ENCODE results near the gene MBNL1. TPM values are rescaled to one million over a fixed set of nuclear protein-coding genes. Genes with fewer than 3 reads are reported as not detected.

MBNL1 gene
- total RNA-seq, 1 donor from 2014 or later = 79.5 TPM

DNA sequence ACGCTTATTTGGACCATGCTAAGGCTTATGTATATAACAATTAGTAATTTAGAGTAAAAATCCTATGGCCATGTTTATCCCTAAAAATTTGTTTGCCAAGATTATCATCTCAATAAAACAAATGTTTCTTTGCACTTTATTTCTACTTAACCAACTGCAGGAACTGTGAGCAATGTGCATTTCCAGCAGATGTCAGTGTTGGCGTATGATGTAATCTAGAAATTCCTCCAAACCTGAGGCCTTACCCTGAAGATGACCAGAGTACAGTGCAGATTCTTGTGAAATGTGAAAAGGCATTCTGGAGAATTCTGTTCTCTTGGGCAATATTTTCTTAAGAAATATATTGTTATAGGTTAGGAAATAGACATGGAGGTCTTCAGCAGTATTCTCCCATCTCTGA is 205.9 kb downstream of the MBNL1 start:
- TF ChIP-seq, protein P1, sequence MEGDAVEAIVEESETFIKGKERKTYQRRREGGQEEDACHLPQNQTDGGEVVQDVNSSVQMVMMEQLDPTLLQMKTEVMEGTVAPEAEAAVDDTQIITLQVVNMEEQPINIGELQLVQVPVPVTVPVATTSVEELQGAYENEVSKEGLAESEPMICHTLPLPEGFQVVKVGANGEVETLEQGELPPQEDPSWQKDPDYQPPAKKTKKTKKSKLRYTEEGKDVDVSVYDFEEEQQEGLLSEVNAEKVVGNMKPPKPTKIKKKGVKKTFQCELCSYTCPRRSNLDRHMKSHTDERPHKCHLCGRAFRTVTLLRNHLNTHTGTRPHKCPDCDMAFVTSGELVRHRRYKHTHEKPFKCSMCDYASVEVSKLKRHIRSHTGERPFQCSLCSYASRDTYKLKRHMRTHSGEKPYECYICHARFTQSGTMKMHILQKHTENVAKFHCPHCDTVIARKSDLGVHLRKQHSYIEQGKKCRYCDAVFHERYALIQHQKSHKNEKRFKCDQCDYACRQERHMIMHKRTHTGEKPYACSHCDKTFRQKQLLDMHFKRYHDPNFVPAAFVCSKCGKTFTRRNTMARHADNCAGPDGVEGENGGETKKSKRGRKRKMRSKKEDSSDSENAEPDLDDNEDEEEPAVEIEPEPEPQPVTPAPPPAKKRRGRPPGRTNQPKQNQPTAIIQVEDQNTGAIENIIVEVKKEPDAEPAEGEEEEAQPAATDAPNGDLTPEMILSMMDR (IDR thresholded peaks at IDR 0.05; ENCODE audit: insufficient read depth, low read length, severe bottlenecking) = peak; percentile 39
- DNase-seq (ENCODE audit: low read depth) (peak; percentile 67), FAIRE-seq (no peak)
- H3K36me3 ChIP-seq (ENCODE audit: control insufficient read depth, insufficient read depth, low read length) = no peaks in the 10 kb centered on the region
- H3K4me3 ChIP-seq (ENCODE audit: low read depth, low read length) = no peak overlapping the region
- no peaks in the 10 kb centered on the region for H3K27me3 ChIP-seq (ENCODE audit: control insufficient read depth, insufficient read depth, low read length)

DNA sequence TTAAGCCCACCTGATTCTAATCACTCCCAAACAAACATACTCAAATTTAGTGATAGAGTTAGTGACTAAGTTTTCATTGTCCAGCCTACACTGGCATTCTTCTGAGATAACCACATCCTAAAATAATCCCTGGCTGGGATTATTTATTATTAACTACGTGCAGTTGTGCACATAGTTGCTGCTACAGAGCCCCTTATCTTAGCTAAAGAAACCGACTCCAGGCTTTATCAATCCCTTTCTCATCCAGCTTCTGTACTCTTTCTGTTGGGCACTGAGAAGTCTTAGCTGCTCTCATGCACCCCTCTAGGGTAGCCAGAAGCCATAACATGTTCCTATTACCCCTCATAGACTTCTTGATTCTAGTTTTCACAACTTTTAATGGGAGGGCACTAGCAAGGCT is 208.7 kb downstream of the MBNL1 start:
- Histone ChIP-seq H3K36me3 (ENCODE audit: control insufficient read depth, insufficient read depth, low read length) (no peaks in the 10 kb centered on the region), H3K27me3 (ENCODE audit: control insufficient read depth, insufficient read depth, low read length) (no peaks in the 10 kb centered on the region), H3K4me3 (ENCODE audit: low read depth, low read length) (no peak overlapping the region)
- DNase-seq (ENCODE audit: low read depth) (no peak), FAIRE-seq (no peak)
- TF ChIP-seq, protein P1 (IDR thresholded peaks at IDR 0.05; ENCODE audit: insufficient read depth, low read length, severe bottlenecking) = no peak

DNA sequence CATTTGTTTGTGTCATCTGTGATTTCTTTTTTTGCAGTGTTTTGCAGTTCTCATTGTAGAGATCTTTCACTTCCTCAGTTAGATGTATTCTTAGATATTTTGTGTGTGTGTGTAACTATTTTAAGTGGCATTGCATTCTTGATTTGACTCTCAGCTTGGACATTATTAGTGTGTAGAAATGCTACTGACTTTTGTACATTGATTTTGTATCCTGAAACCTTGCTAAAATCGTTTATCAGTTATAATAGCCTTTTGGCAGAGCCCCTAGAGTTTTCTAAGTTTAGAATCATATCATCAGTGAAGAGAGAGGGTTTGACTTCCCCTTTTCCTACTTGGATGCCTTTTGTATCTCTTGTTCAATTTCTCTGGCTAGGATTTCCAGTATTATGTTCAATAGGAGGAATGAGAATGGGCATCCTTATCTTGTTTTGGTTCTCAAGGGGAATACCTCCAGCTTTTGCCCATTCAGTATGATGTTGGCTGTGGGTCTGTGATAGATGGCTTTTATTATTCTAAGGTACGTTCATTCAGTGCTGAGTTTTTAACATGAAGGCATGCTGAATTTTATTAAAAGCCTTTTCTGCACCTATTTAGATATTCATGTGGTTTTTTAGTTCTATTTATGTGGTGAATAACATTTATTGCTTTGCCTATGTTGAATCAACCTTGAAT is 211.7 kb downstream of the MBNL1 start:
- FAIRE-seq (no peak), DNase-seq (ENCODE audit: low read depth) (no peak)
- H3K4me3 ChIP-seq (ENCODE audit: low read depth, low read length) = no peak overlapping the region
- no peaks in the 10 kb centered on the region for H3K36me3 ChIP-seq (ENCODE audit: control insufficient read depth, insufficient read depth, low read length)
- no peaks in the 10 kb centered on the region for H3K27me3 ChIP-seq (ENCODE audit: control insufficient read depth, insufficient read depth, low read length)
- TF ChIP-seq, protein P1 (IDR thresholded peaks at IDR 0.05; ENCODE audit: insufficient read depth, low read length, severe bottlenecking) = no peak

DNA sequence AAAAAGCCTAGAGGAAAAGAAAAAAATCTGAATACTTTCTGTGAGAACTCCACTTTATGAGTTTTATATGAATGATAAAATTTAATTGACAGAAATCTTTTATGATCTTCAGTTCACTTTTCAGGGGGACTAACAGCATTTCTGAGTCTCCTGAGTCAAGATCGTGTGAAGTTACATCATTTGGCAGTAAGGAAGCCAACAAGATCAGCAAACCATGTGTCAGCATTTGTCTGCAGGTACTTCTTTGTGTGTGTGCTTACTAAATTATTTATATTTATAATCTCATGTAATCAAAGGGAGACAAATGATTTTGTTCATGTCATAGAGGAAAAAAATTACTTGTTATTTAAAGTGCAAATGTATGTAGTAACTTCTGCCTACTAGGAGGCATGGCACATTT is 217.6 kb downstream of the MBNL1 start:
- no peaks in the 10 kb centered on the region for H3K27me3 ChIP-seq (ENCODE audit: control insufficient read depth, insufficient read depth, low read length)
- no peak overlapping the region for H3K4me3 ChIP-seq (ENCODE audit: low read depth, low read length)
- FAIRE-seq (no peak), DNase-seq (ENCODE audit: low read depth) (no peak)
- no peaks in the 10 kb centered on the region for H3K36me3 ChIP-seq (ENCODE audit: control insufficient read depth, insufficient read depth, low read length)
- TF ChIP-seq, protein P1 (IDR thresholded peaks at IDR 0.05; ENCODE audit: insufficient read depth, low read length, severe bottlenecking) = no peak

DNA sequence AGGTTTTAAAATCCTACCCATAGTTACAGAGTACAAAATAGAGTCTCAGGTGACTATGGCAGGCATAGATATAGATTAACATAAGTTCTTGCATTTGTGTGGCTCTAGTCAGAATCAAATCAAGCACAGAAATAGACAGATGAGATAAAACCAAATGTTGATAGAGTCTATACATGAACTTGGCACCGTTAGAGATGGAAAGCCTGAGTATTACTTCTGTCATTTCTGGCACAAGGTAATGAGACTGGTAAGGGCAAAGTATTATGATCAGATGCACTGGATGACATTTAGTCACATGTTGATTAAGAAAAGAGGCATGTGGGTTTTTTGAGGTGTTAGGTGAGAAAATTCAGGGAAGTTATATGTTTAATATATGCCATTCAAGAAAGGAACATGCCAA is 219.7 kb downstream of the MBNL1 start:
- no peak for DNase-seq (ENCODE audit: low read depth)
- H3K36me3 ChIP-seq (ENCODE audit: control insufficient read depth, insufficient read depth, low read length) = no peaks in the 10 kb centered on the region
- no peak for FAIRE-seq
- no peaks in the 10 kb centered on the region for H3K27me3 ChIP-seq (ENCODE audit: control insufficient read depth, insufficient read depth, low read length)
- TF ChIP-seq, protein P1 (IDR thresholded peaks at IDR 0.05; ENCODE audit: insufficient read depth, low read length, severe bottlenecking) = no peak
- no peak overlapping the region for H3K4me3 ChIP-seq (ENCODE audit: low read depth, low read length)

DNA sequence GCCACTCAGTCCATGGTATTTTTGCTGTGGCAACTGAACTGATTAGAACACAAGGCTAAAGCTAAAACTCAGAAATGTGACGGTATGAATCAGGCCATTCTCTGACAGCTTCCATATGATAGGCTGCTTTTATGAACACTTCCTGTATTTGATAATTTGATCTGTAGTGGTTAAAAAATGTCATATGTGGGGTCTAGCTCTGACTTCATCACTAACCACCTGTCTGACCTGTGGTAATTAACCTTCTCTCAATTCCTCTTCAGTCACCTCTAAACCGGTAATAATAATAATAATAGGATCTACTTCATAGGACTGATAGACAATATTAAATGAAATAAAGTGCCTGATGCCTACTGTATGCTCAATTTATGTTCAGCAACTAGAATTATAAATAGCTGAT is 223.2 kb downstream of the MBNL1 start:
- FAIRE-seq = no peak

More for the DNA sequence above, 223.2 kb downstream of the MBNL1 start:
- DNase-seq (ENCODE audit: low read depth) = no peak
- TF ChIP-seq, protein P1 (IDR thresholded peaks at IDR 0.05; ENCODE audit: insufficient read depth, low read length, severe bottlenecking) = no peak
- H3K4me3 ChIP-seq (ENCODE audit: low read depth, low read length) = no peak overlapping the region
- H3K36me3 ChIP-seq (ENCODE audit: control insufficient read depth, insufficient read depth, low read length) = no peaks in the 10 kb centered on the region
- no peaks in the 10 kb centered on the region for H3K27me3 ChIP-seq (ENCODE audit: control insufficient read depth, insufficient read depth, low read length)
